NCI-H2227 treated with DMSO at 0.1 percent for 48 hours (cell line): Measurements from ENCODE around the gene THADA.
"Not testable (repeated sequence)": the region's sequence is repeated elsewhere in the genome, so short reads cannot be mapped to it uniquely, and the experiment has no call there.

Experiments
- DNase-seq: peaks from one replicate; lab custom pipeline; 2025; lab: John Stamatoyannopoulos, UW

The THADA gene

GRCh38 chr2:43414586-43415135, 181.2 kb downstream of the THADA start:
- DNase-seq = no peak

- no peak for DNase-seq
These were observed 181.8 kb downstream of the THADA start for GRCh38 chr2:43414033-43414432.

GRCh38 chr2:43412114-43412753, 183.6 kb downstream of the THADA start:
- DNase-seq = no peak

GRCh38 chr2:43410055-43410604, 185.7 kb downstream of the THADA start:
- DNase-seq = no peak

- DNase-seq = peak; percentile 15
These were observed 187.3 kb downstream of the THADA start for GRCh38 chr2:43408407-43409160.

GRCh38 chr2:43407935-43408334, 187.9 kb downstream of the THADA start:
- no peak for DNase-seq

- DNase-seq = peak; percentile 50
These were observed 189.1 kb downstream of the THADA start for GRCh38 chr2:43406651-43407279.

- no peak for DNase-seq
These were observed 190.0 kb downstream of the THADA start for GRCh38 chr2:43405829-43406228.

- no peak for DNase-seq
These were observed 193.3 kb downstream of the THADA start for GRCh38 chr2:43402452-43402937.

GRCh38 chr2:43402002-43402401, 193.8 kb downstream of the THADA start:
- no peak for DNase-seq

GRCh38 chr2:43400508-43400907, 195.3 kb downstream of the THADA start:
- DNase-seq = no peak

- DNase-seq = no peak
These were observed 196.1 kb downstream of the THADA start for GRCh38 chr2:43399515-43400264.

- DNase-seq = no peak
These were observed 196.7 kb downstream of the THADA start for GRCh38 chr2:43399098-43399497.

GRCh38 chr2:43397821-43398220, 198.0 kb downstream of the THADA start:
- DNase-seq = no peak

GRCh38 chr2:43397411-43397810, 198.4 kb downstream of the THADA start:
- no peak for DNase-seq

GRCh38 chr2:43396344-43396743, 199.5 kb downstream of the THADA start:
- not testable (repeated sequence) for DNase-seq

- no peak for DNase-seq
These were observed 201.9 kb downstream of the THADA start for GRCh38 chr2:43393918-43394317.

- DNase-seq = no peak
These were observed 204.0 kb downstream of the THADA start for GRCh38 chr2:43391878-43392215.

GRCh38 chr2:43391201-43391877, 204.5 kb downstream of the THADA start:
- DNase-seq = no peak

GRCh38 chr2:43389581-43390466, 206.0 kb downstream of the THADA start:
- no peak for DNase-seq
